K562 (cell line): ENCODE results near the gene DNAI1. TPM values are rescaled to one million over a fixed set of nuclear protein-coding genes. Genes with fewer than 3 reads are reported as not detected.

Source experiments
- ATAC-seq: fragments of 200-7000 bp; cut with Tn5 transposase; 3 replicates; pipeline ENCODE4 v1.9.1; 2020; ENCODE audit warnings: moderate library complexity
- BruUV-seq: library from RNA; stranded (reverse); fragments of 400-500 nt; replicated peaks from 2 replicates; lab custom pipeline; 2021; lab: Mats Ljungman, UMichigan
- CTCF ChIA-PET: fragments of 300-600 bp; formaldehyde crosslinking; extraction: SDS; loops from one replicate; lab custom pipeline; 2021; ENCODE audit warnings: low intra/inter-chr PET ratio; lab: Yijun Ruan, JAX
- POLR2A ChIA-PET: fragments of 300-600, 350-650 bp; sonication (Branson Sonifier 250); formaldehyde crosslinking; extraction: SDS; loops from one replicate; lab custom pipeline; 2021; ENCODE audit warnings: antibody characterized with exemption, inconsistent platforms; lab: Yijun Ruan, JAX
- DNase-seq, 4 experiments: peaks; one replicate each; pipeline versions ENCODE4 v3.0.0 to v3.0.0-alpha.2; 2011 to 2018; ENCODE audit warnings: low spot score in 3 of 4, mixed read lengths in 3 of 4; ENCODE audit errors: extremely low read depth in 1 of 4
- FAIRE-seq: peaks from 2 replicates; lab custom pipeline; 2011; peaks lifted over from hg19 to GRCh38; lab: Jason Lieb, UNC
- H2AFZ ChIP-seq: 2 replicates; pipeline ENCODE4 v1.6.0; 2011; ENCODE audit warnings: low read depth, low read length, control low read depth, inconsistent platforms
- H3K27ac ChIP-seq: fragments of 200-600 bp; 3 replicates; pipeline ENCODE4 v1.8.0; 2011; ENCODE audit warnings: low read depth, mild to moderate bottlenecking, control low read depth, inconsistent platforms, low read length, moderate library complexity, mixed read lengths; ENCODE audit errors: extremely low read depth
- H3K27me3 ChIP-seq, 2 experiments: fragments of 300-600 bp in 1 of 2; 2 replicates in 1 of 2; 3 replicates in 1 of 2; pipeline versions ENCODE4 v1.6.0 to v1.8.0; 2011; ENCODE audit warnings: inconsistent platforms in 2 of 2, low read length in 2 of 2, mild to moderate bottlenecking in 1 of 2, mixed read lengths in 1 of 2, moderate library complexity in 1 of 2; ENCODE audit not compliant: control insufficient read depth in 2 of 2, insufficient read depth in 2 of 2
- H3K36me3 ChIP-seq: fragments of 300-600 bp; 3 replicates; pipeline ENCODE4 v1.8.0; 2011; ENCODE audit warnings: mild to moderate bottlenecking, low read length, inconsistent platforms; ENCODE audit not compliant: control insufficient read depth, insufficient read depth
- H3K4me1 ChIP-seq, 2 experiments: fragments of 200-600 bp in 1 of 2; replicated peaks in 1 of 2; 2 replicates in 1 of 2; 3 replicates in 1 of 2; pipeline versions ENCODE4 v1.5.1 to v1.8.0; 2011; ENCODE audit warnings: inconsistent platforms in 2 of 2, low read length in 2 of 2, mild to moderate bottlenecking in 1 of 2, mixed read lengths in 1 of 2, moderate library complexity in 1 of 2; ENCODE audit not compliant: control insufficient read depth in 2 of 2, insufficient read depth in 2 of 2
- H3K4me2 ChIP-seq: 2 replicates; pipeline ENCODE4 v1.6.1; 2011; ENCODE audit warnings: low read length, control low read depth, inconsistent platforms, mixed read lengths; ENCODE audit not compliant: insufficient read depth
- H3K4me3 ChIP-seq: fragments of 200-600 bp; sonication (generic), shearing (Covaris generic); 2 replicates; pipeline ENCODE4 v1.5.1; 2016; ENCODE audit warnings: control low read depth, inconsistent platforms
- H3K79me2 ChIP-seq: fragments of 200-600 bp; 3 replicates; pipeline ENCODE4 v1.8.0; 2011; ENCODE audit warnings: low read length, inconsistent platforms; ENCODE audit not compliant: control insufficient read depth, insufficient read depth
- H3K9ac ChIP-seq, 2 experiments: 2 replicates each; pipeline versions ENCODE4 v1.6.0 to v1.6.1; 2011; ENCODE audit warnings: low read depth in 2 of 2, low read length in 2 of 2, control low read depth in 1 of 2, inconsistent platforms in 1 of 2, mild to moderate bottlenecking in 1 of 2, mixed read lengths in 1 of 2; ENCODE audit not compliant: insufficient read depth in 1 of 2
- H3K9me1 ChIP-seq: one replicate; pipeline ENCODE4 v1.6.0; 2011; ENCODE audit warnings: inconsistent platforms, mild to moderate bottlenecking, low read length, moderate library complexity; ENCODE audit not compliant: control insufficient read depth, insufficient read depth
- H3K9me3 ChIP-seq: replicated peaks from 2 replicates; pipeline ENCODE4 v1.5.1; 2011; ENCODE audit warnings: low read depth, low read length, inconsistent platforms; ENCODE audit not compliant: control insufficient read depth, insufficient read depth
- H4K20me1 ChIP-seq: replicated peaks from 2 replicates; pipeline ENCODE4 v1.6.1; 2011; ENCODE audit warnings: low read length, inconsistent platforms, mixed read lengths; ENCODE audit not compliant: control insufficient read depth, insufficient read depth
- DNMT1 ChIP-seq: fragments of 450-650 bp; IDR thresholded peaks from 2 replicates; pipeline ENCODE4 v1.6.1; 2016; ENCODE audit warnings: antibody characterized with exemption, mild to moderate bottlenecking
- E2F1 ChIP-seq: sonication (generic); formaldehyde crosslinking; IDR thresholded peaks from 2 replicates; pipeline ENCODE4 v1.8.1; 2023; ENCODE audit warnings: mild to moderate bottlenecking, missing genetic modification reagents, moderate library complexity
- FUS ChIP-seq: fragments of 200-400 bp; formaldehyde crosslinking; optimal IDR thresholded peaks from 2 replicates; pipeline ENCODE3; 2017; ENCODE audit warnings: low read depth, low read length
- GABPB2 ChIP-seq: fragments of 250-450 bp; sonication (Bioruptor Pico); conservative IDR thresholded peaks from 2 replicates; pipeline ENCODE4 v1.5.1; 2021; ENCODE audit warnings: mild to moderate bottlenecking
- MAFK ChIP-seq: IDR thresholded peaks from 2 replicates; pipeline ENCODE4 v1.6.1; 2011; ENCODE audit warnings: low read length, improper control_type of control experiment
- MYBL2 ChIP-seq, 2 experiments: fragments of 450-650 bp in 1 of 2; sonication (generic) in 1 of 2; formaldehyde crosslinking in 1 of 2; IDR thresholded peaks; 2 replicates each; pipeline versions ENCODE4 v1.6.1 to v1.8.1; 2017 to 2022; ENCODE audit warnings: borderline replicate concordance in 1 of 2, inconsistent platforms in 1 of 2, low read depth in 1 of 2, mild to moderate bottlenecking in 1 of 2, missing genetic modification reagents in 1 of 2, moderate library complexity in 1 of 2
- NCOA1 ChIP-seq: fragments of 450-650 bp; IDR thresholded peaks from 2 replicates; pipeline ENCODE4 v1.6.1; 2016; ENCODE audit warnings: low read depth
- NCOA2 ChIP-seq, 2 experiments: fragments of 450-650 bp; IDR thresholded peaks; 2 replicates each; pipeline ENCODE4 v1.6.1; 2018; ENCODE audit warnings: mild to moderate bottlenecking in 2 of 2, moderate library complexity in 1 of 2; ENCODE audit not compliant: partially characterized antibody in 2 of 2
- NFXL1 ChIP-seq: fragments of 450-650 bp; formaldehyde crosslinking; IDR thresholded peaks from 2 replicates; pipeline ENCODE4 v1.4.0; 2021; ENCODE audit warnings: mild to moderate bottlenecking
- ZBTB7A ChIP-seq: IDR thresholded peaks from 2 replicates; pipeline ENCODE4 v1.6.1; 2011; ENCODE audit warnings: low read depth, mild to moderate bottlenecking, low read length, moderate library complexity, borderline replicate concordance; ENCODE audit not compliant: control insufficient read depth
- ZNF518B ChIP-seq: fragments of 250-450 bp; sonication (Bioruptor Pico); IDR thresholded peaks from 2 replicates; pipeline ENCODE4 v1.5.0; 2021; ENCODE audit warnings: mild to moderate bottlenecking, moderate library complexity
- ZNF561 ChIP-seq: fragments of 450-650 bp; formaldehyde crosslinking; conservative IDR thresholded peaks from 2 replicates; pipeline ENCODE4 v1.4.0; 2020; ENCODE audit warnings: mild to moderate bottlenecking, moderate library complexity
- ZNF696 ChIP-seq: fragments of 250-450 bp; sonication (Bioruptor Pico); conservative IDR thresholded peaks from 2 replicates; pipeline ENCODE4 v1.4.0; 2020; ENCODE audit warnings: mild to moderate bottlenecking, moderate library complexity
- WGBS: fragments of 100-300 bp; shearing (Covaris generic); methylation state at CpG from one replicate; pipeline ENCODE4 v1.1.6; 2016; ENCODE audit warnings: low coverage, mixed read lengths; ENCODE audit not compliant: insufficient coverage; ENCODE audit errors: missing lambda C conversion rate; 5-methylcytosine and 5-hydroxymethylcytosine counted together
- in situ Hi-C: fragments of 300-500 bp; cut with MboI; formaldehyde crosslinking; loops from 4 replicates; pipeline ENCODE4 v1.15.0; 2018; ENCODE audit warnings: inconsistent platforms, mixed read lengths
- intact Hi-C: fragments of 100-400 bp; cut with micrococcal nuclease; formaldehyde crosslinking; loops from 2 replicates; pipeline ENCODE4 v1.14.2; 2022
- polyA plus RNA-seq, 8 experiments: library from polyadenylated mRNA; depleted of rRNA in 4 of 8; stranded (reverse) in 5 of 8; unstranded in 3 of 8; fragments of >200 nt; fragmentation: Nextera tagmentation in 2 of 8; fragmentation: Illumina TruSeq in 1 of 8; extraction: Ambion mirVana in 2 of 8; extraction: Trizol in 1 of 8; gene quantifications; 2 replicates each; pipeline versions ENCODE4 v1.2.1 to v1.2.3, GENCODE V29; 2011 to 2014; ENCODE audit warnings: inconsistent platforms in 1 of 8, missing spikeins in 1 of 8
- total RNA-seq, 7 experiments: library from RNA; depleted of rRNA in 6 of 7; stranded (reverse); fragments of >200 nt in 6 of 7; fragmentation: Illumina TruSeq in 2 of 7; extraction: Trizol in 2 of 7; gene quantifications; 2 replicates each; pipeline versions ENCODE4 v1.2.1 to v1.2.3, GENCODE V29; 2011 to 2021; ENCODE audit warnings: low replicate concordance in 1 of 7

The DNAI1 gene
- total and polyA plus RNA-seq, 9 of the 15 experiments (the other 6 are each of a cell fraction or from before 2014, with no cell fraction given): 0.01 to 0.17 (median 0.04) TPM; not detected in 6

GRCh38 chr9:34508463-34508862 lies 49.9 kb downstream of the DNAI1 start (continued):
- no peak for TF ChIP-seq DNMT1
- TF ChIP-seq ZNF561: no peak
- no peak for TF ChIP-seq E2F1 (CRISPR knock-in tag)
- no peak for TF ChIP-seq FUS
- no peak for TF ChIP-seq MYBL2 (IDR thresholded peaks at IDR 0.05; ENCODE audit: low read depth)
- TF ChIP-seq MYBL2 (CRISPR knock-in tag; IDR thresholded peaks at IDR 0.05; ENCODE audit: borderline replicate concordance): no peak

- POLR2A ChIA-PET: no interaction called here
- Histone ChIP-seq H4K20me1 (no peaks in the 10 kb centered on the region), H3K9me3 (no peaks in the 10 kb centered on the region), H3K9ac (no peak overlapping the region), H3K79me2 (no peaks in the 10 kb centered on the region), H2AFZ (no peak overlapping the region), H3K36me3 (no peaks in the 10 kb centered on the region)
- no peak for DNase-seq
- CTCF ChIA-PET: no interaction called here
- in situ Hi-C loops: no loop called here
- TF ChIP-seq GABPB2 (no peak), NCOA1 (no peak), ZNF696 (CRISPR knock-in tag) (no peak), ZBTB7A (no peak), NCOA2 (IDR thresholded peaks at IDR 0.05; ENCODE audit: partially characterized antibody in 2 of 2) (no peak), NFXL1 (no peak), ZNF518B (no peak), MAFK (no peak)
- TF ChIP-seq, all 486 proteins: peak for 0
- Histone ChIP-seq H3K4me3 (no peak overlapping the region), H3K4me1 (no peaks in the 10 kb centered on the region; a peak in 1 of 5 replicates), H3K9me1 (no peaks in the 10 kb centered on the region), H3K27me3 (peaks cover 0 to 4% of the 10 kb centered on the region in 2 experiments; a peak in 1 of 5 replicates), H3K27ac (no peak overlapping the region), H3K4me2 (no peak overlapping the region)
- FAIRE-seq (no peak), ATAC-seq (no peak)
- intact Hi-C loops: no loop called here
- no TSS peak for BruUV-seq
- WGBS: 0% methylated on average over 3 of the region's 3 CpGs
Observed at GRCh38 chr9:34508951-34509350, 50.3 kb downstream of the DNAI1 start.
